Prostate gland (tissue), 2 donors: ENCODE data around the gene IFNAR1.

Experiments
- POLR2AphosphoS5 ChIP-seq: sonication (generic); formaldehyde crosslinking; IDR thresholded peaks from one replicate; pipeline ENCODE4 v1.6.1; 2017; ENCODE audit warnings: antibody characterized with exemption
- TF ChIP-seq, protein P1 (sequence below), 4 experiments: fragments of 200-600 bp in 2 of 4; fragments of 450-650 bp in 2 of 4; sonication (generic) in 2 of 4; IDR thresholded peaks; 1 replicate in 3 of 4; 2 replicates in 1 of 4; pipeline ENCODE4 v1.5.1; 2016 to 2019; ENCODE audit warnings: antibody characterized with exemption in 4 of 4, mild to moderate bottlenecking in 2 of 4, moderate library complexity in 2 of 4

DNA sequence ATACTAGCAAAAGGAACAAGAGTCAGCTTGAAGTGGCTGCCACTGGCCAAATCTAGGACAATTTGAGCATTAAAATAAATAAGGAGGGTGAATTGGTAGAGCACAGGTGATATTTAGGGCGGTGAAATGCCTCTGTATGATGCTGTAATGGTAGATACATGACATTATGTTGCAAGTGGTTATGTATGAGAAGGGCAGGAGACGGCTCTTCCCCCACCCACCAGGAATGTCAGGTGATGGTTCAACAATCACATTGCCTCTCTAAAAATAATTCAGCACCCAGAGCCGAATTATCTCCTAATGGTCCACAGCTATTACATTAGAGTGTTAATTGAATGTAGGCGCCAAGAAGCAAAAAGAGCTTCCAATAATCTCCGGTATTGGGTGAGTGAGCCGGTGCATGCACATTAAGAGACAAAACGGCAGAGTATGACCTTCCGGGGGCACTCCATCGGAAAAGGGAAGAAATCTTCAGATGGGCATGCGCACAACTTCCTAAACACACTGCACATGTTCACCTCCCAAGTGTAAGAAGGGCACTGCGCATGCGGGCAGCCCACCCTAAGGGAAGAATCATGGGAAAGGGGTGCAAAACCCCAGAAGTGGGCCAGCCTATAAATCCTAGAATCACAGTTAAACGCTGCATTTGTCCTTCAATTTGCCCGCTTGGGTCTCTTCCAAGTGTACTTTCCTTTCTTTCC is 6.8 kb upstream of the IFNAR1 start:
- TF ChIP-seq POLR2AphosphoS5, result no peak
- TF ChIP-seq, protein P1, sequence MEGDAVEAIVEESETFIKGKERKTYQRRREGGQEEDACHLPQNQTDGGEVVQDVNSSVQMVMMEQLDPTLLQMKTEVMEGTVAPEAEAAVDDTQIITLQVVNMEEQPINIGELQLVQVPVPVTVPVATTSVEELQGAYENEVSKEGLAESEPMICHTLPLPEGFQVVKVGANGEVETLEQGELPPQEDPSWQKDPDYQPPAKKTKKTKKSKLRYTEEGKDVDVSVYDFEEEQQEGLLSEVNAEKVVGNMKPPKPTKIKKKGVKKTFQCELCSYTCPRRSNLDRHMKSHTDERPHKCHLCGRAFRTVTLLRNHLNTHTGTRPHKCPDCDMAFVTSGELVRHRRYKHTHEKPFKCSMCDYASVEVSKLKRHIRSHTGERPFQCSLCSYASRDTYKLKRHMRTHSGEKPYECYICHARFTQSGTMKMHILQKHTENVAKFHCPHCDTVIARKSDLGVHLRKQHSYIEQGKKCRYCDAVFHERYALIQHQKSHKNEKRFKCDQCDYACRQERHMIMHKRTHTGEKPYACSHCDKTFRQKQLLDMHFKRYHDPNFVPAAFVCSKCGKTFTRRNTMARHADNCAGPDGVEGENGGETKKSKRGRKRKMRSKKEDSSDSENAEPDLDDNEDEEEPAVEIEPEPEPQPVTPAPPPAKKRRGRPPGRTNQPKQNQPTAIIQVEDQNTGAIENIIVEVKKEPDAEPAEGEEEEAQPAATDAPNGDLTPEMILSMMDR (IDR thresholded peaks at IDR 0.05), result no peak
